GM19452 (cell line): ENCODE results near the gene CLPSL1.

ENCODE experiments used
- ATAC-seq: cut with Tn5 transposase; IDR thresholded peaks from one replicate; pipeline ENCODE4 v1.9.1; 2021; ENCODE audit not compliant: unreplicated experiment

CLPSL1 gene

GRCh38 chr6:35795453-35796071, 14.7 kb downstream of the CLPSL1 start:
- ATAC-seq = no peak

GRCh38 chr6:35796236-35796635, 15.4 kb downstream of the CLPSL1 start:
- no peak for ATAC-seq

GRCh38 chr6:35797837-35798526, 17.2 kb downstream of the CLPSL1 start:
- no peak for ATAC-seq

GRCh38 chr6:35798706-35799105, 17.9 kb downstream of the CLPSL1 start:
- no peak for ATAC-seq

- ATAC-seq = no peak
Measured at GRCh38 chr6:35801148-35801547, 20.3 kb downstream of the CLPSL1 start.

GRCh38 chr6:35804996-35805736, 24.3 kb downstream of the CLPSL1 start, which contains the start of gene LHFPL5:
TSS of gene LHFPL5 (plus strand) at chr6:35805352. CDS start at chr6:35805671, 319 bp downstream.
- no peak for ATAC-seq

GRCh38 chr6:35808688-35809087, 27.9 kb downstream of the CLPSL1 start:
- no peak for ATAC-seq

- no peak for ATAC-seq
Measured at GRCh38 chr6:35809809-35810208, 29.0 kb downstream of the CLPSL1 start.

- ATAC-seq = no peak
Measured at GRCh38 chr6:35810971-35811698, 30.3 kb downstream of the CLPSL1 start.

GRCh38 chr6:35811699-35811995, 30.8 kb downstream of the CLPSL1 start:
- ATAC-seq = no peak

GRCh38 chr6:35817515-35817914, 36.7 kb downstream of the CLPSL1 start:
- no peak for ATAC-seq

GRCh38 chr6:35823601-35824000, 42.8 kb downstream of the CLPSL1 start:
- ATAC-seq = no peak

- no peak for ATAC-seq
Measured at GRCh38 chr6:35824552-35825192, 43.9 kb downstream of the CLPSL1 start.

- ATAC-seq = no peak
Measured at GRCh38 chr6:35829306-35829705, 48.5 kb downstream of the CLPSL1 start.

GRCh38 chr6:35831257-35832007, 50.6 kb downstream of the CLPSL1 start:
- no peak for ATAC-seq

GRCh38 chr6:35833536-35833935, 52.7 kb downstream of the CLPSL1 start:
- ATAC-seq = no peak
